Globus pallidus (tissue), 1 donor: ENCODE data around the gene NBEAL2.
A peak's percentile ranks its signal among the peaks of the same experiment; 100 is the strongest.
"Not testable (repeated sequence)": the region's sequence is repeated elsewhere in the genome, so short reads cannot be mapped to it uniquely, and the experiment has no call there.

ENCODE experiments used
- DNase-seq: peaks from one replicate; pipeline ENCODE4 v3.0.0-alpha.2; 2015; ENCODE audit warnings: low spot score

The NBEAL2 gene

DNA sequence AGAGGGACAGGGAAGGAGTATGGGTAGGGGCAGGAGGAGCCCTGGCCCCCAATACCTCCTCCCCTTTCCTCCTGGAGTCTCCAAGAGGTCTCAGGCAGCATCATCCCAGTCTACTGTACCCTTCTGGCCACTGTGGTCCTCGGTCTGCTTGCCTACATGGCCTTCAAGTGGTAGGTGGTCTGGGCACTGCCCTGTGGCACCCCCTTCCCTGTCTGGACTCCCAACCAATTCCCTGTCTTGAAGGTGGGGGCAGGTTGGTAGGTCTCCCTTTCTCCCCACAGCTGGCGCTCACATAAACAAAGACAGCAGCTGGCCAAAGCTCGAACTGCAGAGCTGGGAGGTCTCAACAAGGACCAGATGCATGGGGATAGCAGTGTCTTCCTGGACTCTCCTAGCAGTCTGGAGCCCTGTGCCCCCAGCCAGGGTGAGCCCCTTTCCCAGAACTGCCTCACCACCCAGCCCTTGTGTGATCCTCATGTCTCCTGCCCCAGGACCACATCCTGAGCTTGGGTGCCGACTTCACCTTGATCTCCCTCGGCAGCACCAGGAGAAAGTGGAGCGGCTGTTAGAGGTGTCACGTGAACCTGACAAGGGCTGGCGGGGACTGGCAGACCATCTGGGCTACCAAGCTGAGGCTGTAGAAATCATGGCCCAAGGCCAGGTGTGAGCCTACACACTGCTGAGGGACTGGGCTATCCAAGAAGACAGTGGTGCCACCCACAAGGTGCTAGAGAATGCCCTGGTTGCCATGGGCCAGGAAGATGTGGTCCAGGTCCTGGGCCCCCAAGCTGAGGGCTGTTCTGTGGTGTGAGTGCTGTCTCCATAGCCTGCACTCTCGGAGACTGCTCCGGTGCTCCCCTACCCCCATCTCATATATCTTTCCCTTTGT lies 33.1 kb downstream of the NBEAL2 start:
- DNase-seq: no peak

DNA sequence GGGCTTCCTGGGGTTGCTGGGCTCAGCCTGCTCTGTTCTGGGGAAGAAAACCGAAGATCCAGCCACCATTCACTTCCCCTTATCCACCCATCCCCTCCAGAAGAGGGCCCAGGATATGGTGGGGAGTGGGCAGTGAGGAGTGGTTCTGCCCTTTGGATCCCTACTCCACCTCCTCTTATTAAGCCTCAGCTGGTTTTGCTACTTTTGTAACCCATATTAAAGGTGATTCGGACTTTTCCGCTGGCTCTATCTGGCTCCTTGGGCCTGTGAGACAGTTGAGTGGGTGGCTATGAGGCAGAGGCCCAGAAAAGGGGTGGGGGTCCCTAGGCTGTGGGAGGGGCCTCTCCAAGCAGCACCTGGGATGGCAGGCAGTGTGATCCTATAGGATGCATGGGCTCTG lies 33.8 kb downstream of the NBEAL2 start:
- DNase-seq: no peak

DNA sequence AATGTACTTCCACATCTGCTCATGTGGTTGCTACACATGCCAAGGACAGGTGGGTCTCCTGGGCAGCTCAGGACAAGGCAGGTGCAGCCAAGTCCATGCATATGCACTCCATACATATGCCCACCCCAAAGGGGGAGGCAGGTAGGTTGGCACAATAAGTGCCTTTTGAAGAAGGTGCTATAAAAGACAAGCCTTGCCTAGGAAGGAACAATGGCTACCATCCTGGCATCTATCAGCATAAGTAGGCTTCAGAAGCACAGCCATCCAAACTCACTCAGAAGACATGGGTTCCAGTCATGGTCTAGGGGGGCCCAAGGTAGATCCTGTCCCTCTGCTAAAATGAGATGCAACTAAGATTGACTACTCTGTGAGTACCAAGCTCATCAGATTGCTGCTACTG lies 34.6 kb downstream of the NBEAL2 start:
- no peak for DNase-seq

DNA sequence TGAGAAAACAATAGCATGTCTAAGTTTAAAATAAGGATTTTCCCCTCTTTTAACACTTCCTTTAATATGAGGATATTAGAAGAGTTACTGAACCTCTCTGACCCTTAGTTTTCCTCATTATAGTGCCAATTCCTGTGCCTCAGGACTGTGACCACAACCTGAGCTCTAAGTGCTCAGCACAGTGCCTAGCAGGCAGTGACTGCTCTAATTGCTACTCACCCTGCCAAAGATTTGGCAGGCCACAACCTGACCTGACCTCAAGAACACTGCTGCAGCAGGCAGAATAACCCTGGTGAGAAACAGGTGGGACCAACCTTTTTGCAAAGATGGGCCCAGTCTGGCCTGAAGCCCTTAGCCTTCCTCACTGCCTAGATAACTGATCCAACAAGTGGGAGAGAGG lies 35.7 kb downstream of the NBEAL2 start:
- DNase-seq: no peak

DNA sequence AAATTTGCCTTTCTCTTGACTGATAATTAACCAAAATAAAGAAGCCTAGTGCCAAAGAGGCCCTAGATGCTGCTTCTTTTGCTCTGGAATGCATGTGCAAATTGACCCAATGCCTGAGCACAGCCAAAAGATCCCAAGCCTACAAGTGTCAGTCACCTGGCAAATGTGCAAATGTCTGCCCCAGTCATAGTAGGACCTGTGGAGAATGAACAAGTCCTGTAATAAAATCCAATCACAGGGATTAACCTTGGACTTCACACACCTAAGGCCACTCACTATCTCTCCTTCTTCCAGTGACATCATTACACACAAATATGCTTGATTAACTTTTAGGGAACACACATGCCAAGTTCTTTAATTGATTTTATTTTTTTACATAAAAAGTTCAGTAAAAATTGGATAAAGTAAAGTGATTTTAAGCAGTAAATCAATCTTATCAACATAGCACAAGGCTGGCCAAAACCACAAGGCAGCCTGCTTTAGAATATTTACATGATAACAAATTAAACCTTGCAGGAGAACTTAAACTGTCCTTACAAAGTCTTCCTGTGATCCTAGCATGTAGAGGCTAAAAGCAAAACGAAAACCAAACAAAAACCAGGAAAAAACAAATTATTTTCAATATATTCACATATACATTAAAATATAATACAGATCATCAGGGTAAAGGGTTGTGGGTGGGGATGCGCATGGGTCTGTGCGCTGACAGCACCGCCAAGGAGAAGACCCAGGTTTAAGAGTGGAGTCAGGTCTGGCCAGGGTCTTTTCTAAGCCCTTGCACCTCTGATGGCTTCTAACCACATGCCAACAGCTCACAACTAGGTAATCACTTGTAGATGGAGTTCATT lies 36.8 kb downstream of the NBEAL2 start:
- DNase-seq: no peak

DNA sequence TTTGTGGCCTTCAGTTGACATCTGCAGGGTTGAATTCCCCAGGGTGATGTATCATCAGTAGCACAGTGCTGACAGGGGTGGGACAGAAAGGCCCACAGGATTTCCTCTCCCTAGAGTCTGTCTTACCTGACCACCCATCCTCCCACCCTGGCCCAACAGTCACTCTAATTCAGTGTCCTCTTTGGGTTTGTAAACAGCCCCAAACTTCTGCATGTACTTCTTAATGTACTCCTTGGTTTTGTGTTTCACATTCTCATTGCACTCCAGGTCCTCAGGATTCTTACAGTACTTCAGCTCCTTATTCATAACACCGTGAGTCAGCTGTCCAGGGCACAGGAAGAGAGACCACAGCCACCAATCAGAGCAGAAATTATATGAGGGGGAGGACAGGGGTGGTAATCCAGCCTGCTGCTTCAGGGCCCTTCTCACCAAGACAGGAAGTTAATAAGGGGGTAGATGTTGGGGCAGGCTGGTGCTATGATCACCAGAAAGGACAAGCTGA lies 37.5 kb downstream of the NBEAL2 start:
- no peak for DNase-seq

DNA sequence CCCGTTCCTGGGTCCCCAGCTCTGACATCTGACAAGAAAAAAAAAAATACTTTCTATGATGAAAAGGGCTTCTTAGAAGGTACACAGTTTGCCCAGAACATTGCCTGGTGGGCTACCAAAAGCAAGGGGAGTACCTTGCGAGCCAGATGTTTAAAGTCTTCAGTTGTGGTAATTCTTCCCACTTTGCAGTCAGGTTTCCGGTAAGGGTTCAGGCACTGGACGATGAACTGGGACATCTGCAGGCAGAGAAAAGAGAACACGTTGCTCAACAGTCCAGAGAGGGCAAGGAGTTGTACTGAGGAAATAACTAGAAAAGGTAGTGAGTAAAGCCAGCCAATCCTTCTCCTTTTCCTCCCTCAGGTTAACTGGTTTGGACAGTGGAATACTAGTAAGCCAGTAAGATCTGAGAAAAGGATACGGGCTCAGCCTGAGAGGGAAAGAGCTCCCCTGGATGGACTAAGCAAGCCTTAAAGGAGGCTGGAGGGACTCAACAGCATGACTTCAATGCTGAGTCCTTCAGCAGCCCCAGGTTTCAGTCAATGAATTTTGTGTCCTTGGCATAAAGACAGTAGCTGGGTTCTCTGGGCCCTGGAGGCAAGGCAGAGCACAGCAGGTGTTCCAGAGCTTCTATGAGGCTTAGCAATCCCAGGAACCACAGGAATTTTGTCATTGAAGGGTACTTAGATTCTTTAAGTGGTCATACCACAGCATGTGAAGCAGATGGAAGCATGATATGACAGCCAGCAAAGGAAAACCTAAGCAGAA lies 38.2 kb downstream of the NBEAL2 start:
- DNase-seq: no peak

DNA sequence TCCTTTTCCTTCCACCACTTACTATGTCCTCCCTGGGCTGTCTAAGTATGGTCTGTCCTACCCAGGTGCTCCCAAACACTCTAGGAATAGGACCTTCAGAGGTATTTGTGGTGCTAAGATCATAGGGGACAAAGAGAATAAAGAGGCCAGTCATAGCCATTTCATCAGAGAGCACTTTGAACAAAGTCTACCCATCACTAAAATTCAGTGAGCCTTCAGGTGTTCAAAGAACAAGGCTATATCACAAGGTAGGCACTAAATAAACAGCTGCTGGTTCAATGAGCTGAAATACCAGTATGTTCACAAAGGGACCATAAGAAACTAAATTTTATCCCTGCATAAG lies 38.8 kb downstream of the NBEAL2 start:
- no peak for DNase-seq

DNA sequence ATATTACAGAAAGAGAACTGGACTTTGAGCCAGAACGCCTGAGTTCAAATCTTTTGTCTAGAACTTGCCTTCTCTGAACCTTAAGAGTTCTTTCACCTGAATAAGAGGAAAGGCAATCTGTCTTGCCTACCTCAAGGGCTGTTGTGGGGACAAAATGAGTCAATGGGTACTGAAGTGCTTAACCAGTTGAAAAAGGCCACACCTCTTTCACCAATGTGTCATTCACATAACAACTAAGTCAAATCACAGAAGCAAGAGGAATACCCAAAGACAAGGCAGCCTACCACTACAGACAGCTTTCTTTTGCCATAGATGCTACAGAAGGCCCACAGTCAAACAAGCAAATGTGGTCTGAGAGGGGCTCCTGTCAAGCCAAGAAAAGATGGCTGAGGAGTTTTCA lies 39.7 kb downstream of the NBEAL2 start:
- no peak for DNase-seq

DNA sequence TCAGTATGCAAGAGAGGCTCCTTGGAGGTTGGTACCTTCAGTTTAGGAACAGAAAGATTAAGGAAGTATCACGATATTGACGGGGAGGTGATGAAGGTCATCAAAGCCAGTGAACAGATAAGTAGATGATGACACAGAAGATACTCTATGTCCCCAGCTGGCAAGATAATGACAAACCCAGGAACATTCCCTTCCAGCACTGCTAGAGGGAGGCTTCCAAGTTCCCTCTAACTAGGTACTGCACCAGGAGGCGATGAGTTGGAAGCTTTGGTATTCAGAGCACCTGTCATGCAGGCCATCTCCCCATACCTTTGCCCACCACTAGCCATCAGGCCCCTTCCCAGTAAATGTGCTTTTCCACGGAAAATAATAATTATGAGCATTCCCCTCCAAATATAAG lies 40.8 kb downstream of the NBEAL2 start:
- no peak for DNase-seq

DNA sequence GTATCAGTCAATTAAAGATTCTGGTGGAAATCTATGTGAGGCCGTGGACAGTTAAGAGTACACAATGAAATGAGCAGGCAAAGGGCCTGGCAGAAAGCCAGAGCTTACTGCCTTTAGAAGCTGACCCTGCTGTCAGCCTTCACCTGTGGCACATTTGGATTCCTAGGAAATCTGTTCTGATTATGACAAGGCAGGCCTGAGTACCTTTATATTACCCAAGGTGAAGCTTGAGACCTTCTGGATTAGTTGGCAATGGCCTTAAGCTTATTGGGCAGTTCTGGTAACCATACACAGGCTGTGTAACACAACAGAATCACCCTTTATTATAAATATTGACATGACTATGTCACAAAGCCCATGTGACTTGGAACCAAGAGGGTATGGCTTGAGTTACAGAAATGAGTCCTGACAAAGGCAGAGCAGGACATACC lies 43.2 kb downstream of the NBEAL2 start:
- no peak for DNase-seq

DNA sequence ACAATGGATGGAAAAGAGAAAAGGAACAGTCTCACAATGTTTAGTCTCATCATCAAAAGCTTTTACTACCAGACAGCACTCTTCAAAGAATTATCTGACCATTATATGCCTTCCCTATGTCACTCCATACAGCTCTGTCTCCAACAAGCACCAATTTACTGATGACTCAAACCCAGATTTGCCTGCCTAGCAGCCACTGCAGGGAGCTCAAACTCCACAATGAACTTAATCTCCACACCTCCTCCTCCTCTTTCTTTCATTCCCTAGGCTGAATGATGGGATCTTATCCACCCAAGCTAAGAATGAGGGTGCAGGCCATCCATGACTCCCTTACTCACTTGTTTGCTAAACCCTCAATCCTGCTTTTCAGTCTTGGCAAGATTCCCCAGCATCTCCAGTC lies 45.5 kb downstream of the NBEAL2 start:
- DNase-seq: no peak

DNA sequence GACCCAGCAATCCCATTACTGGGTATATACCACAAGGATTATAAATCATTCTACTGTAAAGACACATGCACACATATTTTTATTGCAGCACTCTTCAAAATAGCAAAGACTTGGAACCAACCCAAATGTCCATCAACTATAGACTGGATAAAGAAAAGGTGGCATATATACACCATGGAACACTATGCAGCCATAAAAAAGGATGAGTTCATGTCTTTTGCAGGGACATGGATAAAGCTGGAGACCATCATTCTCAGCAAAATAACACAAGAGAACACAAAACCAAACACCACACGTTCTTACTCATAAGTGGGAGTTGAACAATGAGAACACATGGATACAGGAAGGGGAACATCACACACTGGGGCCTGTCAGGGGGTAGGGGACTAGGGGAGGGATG lies 47.0 kb downstream of the NBEAL2 start:
- not testable (repeated sequence) for DNase-seq

DNA sequence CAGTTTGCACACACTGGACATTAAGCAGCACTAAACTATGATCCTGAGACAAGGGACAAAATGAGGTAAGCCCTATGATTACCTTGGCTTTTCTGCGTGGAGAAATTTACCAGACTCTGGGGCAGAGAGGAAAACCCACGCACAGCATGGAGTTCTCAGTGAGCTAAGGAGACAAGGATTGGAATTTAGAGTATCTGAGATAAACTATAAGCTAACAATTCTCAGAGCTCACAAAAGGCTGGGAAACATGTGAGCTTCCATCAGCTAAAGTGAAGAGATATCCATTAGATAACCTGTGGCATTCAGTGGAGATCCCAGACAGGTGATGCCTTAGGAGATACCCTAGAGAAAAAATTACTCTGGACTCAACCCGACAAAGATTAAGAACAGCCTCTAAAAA lies 48.7 kb downstream of the NBEAL2 start:
- no peak for DNase-seq

DNA sequence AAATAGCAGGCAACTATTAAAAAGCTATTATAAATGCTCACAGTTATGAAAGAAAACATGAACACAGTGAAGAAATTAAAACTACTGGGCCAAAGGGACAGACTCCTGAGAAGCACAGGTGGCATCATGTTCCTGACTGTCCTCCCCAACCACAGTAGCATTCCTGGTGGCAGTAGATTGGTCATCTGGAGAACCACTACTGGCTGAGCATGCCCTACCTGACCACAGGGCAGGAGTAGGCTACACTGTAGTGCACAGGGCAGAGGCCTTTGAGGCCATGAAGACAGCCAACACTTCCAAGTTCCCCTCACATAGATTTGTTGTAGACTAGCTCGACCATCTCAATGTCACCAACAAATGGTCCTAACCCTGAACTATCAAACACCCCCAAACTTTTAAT lies 49.2 kb downstream of the NBEAL2 start:
- no peak for DNase-seq

DNA sequence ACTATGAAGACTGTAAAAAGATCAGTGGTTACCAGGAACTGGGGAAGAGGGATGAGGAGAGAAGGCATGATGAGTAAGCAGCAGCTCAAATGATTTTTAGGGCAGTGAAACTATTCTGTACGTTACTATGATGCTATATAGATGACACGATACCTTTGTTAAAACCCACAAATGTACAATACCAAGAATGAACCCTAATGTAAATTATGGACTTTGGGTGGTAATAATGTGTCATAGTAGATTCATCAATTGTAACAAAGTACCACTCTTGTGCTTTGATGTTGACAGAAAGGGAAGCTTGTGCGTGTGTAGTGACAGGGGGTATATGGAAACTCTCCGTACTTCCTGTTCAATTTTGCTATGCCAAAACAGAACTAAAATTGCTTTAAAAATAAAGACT lies 51.6 kb downstream of the NBEAL2 start:
- not testable (repeated sequence) for DNase-seq

DNA sequence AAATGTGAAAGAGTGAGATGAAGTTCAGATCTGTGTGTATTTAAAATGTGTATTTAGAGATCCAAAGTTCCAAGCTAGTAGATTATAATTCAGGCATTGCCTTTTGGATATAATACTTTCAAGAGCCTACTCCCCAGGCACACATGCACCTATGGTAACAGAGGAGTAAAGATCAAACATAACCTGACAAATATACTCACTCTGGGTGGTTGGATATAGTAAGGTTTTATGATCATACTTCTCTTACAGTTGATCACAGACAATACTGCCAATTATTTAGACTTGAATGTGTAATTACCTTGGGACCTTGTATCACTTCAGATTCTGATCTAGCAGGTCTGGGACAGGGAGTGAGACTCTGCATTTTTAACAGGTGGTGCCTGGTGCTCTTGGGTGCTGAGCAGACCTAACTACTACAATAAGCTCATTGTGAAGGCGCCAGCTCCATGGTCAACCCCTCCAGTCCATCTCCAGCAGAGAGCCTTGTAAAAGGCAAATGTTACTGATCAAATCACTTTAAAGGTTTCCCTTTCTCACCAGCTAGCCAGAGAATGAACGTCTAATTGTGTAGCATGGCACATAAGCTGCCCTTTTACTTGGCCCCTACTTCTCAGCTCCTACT lies 55.5 kb downstream of the NBEAL2 start:
- peak; percentile 69 for DNase-seq

DNA sequence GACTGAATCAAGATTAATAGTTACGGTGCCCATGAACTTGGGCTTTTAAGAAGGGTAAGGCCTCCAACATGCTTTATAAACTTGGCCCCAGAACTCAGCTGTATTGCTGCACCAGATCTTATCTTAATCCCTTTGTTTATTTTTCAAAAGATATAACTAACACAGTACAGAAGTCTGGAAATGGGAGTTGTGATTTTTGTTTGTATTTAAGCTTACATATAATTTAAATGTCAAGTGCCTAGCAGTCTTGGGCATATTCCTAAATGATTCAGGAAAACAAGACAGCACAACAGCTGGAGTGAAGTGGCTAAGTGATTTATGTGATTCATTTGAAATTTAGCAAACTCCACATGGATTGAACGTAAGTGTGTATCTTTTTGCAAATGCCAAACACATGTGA lies 56.2 kb downstream of the NBEAL2 start:
- DNase-seq: no peak

DNA sequence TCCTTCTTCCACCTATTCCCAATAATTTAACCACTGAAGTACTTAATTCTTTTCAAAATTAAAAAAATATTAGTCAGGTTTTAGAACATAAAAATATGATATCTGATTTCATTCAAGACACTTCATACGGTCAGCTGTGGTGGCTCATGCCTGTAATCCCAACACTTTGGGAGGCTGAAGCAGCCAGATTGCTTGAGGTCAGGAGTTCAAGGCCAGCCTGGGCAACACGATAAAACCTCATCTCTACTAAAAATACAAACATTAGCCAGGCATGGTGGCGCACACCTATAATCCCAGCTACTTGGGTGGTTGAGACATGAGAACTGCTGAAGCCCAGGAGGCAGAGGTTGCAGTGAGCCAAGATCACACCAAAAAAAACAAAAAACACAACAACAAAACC lies 56.7 kb downstream of the NBEAL2 start:
- DNase-seq: no peak

DNA sequence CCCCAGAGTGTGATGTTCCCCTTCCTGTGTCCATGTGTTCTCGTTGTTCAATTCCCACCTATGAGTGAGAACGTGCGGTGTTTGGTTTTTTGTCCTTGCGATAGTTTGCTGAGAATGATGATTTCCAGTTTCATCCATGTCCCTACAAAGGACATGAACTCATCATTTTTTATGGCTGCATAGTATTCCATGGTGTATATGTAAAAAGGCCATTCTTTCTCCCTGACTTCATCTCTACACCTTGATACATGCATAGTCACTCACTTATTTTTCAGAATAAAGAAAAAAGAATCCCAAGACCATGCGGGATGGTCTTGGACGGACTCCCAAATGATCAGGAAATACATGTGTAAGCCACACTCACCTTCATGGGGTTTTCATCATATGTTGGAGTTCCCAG lies 57.8 kb downstream of the NBEAL2 start:
- DNase-seq: not testable (repeated sequence)

DNA sequence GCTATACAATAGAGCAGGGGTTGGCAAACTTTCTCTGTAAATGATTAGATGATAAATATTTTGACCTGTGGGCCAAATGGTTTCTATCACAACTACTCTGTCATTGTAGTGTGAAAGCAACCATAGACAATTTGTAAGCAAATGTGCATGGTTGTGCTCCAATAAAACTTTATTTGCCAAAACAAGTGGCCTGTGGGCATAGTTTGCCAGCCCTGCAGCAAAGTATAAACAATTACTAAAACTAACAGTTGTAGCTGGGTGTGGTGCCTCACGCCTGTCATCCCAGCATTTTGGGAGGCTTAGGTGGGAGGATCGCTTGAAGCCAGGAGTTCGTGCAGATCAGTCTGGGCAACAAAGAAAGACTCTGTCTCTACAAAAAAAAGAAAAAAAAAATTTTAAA lies 61.6 kb downstream of the NBEAL2 start:
- DNase-seq: no peak

DNA sequence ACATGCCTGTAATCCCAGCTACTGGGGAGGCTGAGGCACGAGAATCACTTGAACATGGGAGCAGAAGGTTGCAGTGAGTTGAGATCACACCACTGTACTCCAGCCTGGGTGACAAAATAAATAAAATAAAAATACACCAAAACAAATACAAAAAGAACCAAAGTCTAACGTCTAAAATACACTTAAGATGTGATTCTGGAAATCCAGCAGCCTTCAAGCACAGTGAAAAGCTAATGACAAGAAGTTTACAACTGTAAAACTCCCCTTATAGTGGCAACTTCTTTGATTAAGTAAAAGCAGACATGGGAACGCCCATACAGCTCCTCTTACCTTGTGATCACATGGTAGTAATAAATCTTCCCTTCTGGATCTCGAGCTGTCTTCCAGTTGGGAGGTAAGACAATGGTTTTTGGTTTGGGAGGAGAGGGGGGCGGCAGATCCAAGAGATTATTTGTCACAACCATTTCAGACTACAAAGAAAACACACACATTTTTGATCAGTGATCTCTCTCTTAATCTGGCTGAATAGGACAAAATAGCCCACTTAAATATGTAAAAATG lies 62.8 kb downstream of the NBEAL2 start:
- DNase-seq: no peak
